ENCODE data around the gene RET.

RET gene

DNA sequence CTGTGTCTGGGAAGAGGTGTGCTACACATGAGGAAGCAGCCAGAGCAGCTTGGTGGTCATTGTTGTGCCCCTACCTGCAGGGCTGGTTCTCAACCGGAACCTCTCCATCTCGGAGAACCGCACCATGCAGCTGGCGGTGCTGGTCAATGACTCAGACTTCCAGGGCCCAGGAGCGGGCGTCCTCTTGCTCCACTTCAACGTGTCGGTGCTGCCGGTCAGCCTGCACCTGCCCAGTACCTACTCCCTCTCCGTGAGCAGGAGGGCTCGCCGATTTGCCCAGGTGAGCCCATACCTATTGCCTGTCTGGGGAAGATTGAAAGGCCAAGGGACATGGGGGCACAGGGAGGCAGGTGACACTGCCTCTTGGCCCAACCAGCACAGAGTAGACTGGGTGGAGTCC lies 32.1 kb downstream of the RET start:
- no peak for DNase-seq (ENCODE audit: low spot score)

DNA sequence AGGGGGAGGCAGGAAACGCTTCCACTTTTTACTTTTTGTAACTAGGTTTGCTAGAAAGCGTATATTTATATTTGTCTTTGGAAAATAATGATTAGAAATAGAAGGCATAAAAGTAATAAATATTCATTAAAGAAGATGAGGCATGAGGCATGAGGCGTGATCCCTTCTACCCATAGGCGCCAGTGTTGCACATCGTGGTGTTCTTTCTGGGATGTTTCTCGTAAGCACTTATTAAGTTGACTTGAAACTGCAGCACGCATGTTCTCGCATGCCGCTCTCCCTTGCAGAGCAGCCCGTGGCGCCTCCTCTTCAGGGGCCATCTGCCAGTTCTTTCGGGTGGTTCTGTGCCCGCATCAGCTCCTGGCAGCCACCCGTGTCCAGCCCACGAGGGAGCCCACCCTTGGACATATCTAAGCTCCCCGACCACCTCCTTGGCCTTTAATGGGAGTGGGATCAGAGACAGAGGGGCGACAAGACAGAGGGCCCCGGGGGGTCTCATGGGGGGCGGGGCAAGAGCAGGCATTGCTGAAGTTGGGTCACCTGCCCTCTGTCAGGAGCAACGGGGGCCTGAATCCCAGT lies 32.9 kb downstream of the RET start:
- peak; percentile 27 for DNase-seq (ENCODE audit: low spot score)

DNA sequence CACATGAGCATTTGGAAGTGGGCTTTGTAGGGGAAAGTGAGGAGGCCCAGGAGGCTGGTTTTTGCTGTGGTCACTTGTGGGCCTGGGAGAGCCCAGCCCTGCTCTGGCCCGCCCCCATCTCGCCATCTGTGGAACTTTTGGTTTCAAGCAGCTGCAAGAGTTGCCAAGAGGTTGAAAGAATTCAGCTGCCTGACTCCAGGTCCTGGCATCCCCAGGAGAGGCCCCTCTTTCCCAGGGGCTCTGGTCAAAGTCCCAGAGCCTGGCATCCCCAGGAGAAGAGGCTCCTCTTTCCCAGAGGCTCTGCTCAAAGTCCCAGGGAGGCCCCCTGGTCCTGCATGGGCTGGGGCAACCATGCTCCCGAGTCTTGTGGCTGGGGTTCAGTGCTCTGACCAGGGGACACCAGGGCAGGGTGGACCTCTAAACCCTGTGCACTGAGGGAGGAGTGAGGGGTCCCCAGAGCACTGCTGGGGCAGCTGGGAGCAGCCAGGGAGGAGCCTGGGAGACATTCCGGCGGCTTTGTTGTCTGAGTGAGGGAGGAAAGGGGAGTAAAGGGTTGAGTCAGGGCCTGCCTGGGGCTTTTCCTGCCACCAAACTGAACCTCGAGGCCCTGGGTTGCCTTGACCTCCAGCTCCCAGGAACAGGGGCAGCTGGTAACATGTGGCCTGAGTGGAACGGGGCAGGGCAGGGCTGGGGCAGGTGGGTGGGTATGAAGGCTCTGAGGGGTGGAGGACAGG lies 33.6 kb downstream of the RET start:
- DNase-seq (ENCODE audit: low spot score), result peak; percentile 70

DNA sequence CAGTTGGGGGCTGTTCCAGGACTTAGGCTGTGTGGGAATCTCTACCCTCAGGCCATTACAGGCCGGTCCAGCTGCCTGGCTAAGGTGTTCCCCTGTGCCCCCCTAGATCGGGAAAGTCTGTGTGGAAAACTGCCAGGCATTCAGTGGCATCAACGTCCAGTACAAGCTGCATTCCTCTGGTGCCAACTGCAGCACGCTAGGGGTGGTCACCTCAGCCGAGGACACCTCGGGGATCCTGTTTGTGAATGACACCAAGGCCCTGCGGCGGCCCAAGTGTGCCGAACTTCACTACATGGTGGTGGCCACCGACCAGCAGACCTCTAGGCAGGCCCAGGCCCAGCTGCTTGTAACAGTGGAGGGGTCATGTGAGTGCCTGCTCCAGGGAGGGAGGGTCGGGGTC lies 34.2 kb downstream of the RET start:
- DNase-seq (ENCODE audit: low spot score), result no peak

DNA sequence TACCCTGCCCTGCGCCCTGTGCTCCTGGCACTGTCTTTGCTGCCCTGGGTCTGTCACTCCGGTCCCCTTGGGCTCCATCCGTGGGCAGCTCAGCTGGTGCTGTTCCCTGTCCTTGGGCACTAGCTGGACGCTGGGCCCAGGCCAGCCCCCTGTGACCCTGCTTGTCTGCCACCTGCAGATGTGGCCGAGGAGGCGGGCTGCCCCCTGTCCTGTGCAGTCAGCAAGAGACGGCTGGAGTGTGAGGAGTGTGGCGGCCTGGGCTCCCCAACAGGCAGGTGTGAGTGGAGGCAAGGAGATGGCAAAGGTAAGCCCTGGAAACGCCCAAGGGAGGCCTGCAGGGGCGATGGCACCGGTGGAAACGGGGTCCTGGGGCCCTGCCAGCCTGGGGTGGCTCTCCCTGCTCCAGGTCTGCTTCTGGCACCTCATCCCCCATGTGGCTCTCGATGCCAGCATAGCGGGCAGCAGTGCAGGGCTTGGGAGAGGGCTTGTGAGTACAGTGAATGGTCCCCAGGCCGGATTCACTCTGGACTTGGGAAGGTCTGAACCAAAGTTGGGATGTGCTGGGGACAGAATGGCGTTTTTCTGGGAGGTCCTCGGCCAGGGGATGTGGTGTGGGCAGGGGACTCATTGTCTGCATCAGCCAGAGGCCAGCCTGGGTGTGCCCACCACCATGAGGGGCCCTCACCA lies 35.2 kb downstream of the RET start:
- DNase-seq (ENCODE audit: low spot score), result no peak

DNA sequence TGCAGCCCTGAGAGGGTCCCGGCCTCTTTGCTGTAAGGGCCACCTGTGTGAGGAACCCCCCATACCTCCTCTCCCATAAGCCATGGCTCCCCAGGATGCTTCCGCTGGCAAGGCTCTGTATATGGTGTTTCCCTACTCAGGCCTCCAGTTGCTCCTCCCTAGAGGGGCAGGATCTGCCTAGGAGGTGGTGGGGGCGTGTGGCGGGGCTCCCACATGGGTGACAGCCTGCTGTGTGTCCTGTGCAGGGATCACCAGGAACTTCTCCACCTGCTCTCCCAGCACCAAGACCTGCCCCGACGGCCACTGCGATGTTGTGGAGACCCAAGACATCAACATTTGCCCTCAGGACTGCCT lies 35.7 kb downstream of the RET start:
- no peak for DNase-seq (ENCODE audit: low spot score)

DNA sequence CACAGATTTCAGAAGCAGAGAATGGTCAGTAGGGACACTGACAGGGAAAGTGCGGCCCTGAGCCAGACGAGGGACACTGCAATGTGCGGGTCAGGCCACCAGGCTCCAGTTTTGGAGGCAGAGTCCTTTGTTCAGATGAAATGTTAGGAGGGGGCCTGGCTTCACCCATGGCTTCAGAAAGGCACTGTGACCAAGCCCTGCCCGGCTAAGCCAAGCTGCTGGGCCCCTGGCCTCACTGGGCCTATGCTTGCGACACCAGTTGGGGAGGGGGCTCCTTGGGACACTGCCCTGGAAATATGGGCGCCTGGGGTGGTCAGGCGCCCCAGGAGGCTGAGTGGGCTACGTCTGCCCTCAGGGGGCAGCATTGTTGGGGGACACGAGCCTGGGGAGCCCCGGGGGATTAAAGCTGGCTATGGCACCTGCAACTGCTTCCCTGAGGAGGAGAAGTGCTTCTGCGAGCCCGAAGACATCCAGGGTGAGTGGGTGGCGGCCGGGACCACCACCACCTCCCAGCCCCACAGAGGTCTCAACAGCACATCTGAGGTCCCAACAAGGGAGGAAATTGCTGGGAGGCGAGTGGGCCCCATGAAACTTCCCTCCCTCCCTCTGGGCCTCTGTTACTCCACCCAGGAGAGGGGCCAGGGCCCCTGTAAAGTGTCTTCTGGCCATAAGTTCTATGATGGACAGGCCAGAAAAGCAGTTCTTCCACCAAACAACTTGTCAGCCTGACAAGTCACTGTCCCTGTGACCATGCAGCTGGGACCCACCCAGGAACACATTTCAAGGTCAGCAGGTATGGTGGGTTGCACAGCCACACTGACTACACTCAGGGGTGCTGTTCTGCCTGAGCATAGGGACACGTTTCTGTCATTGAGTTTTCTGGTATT lies 36.6 kb downstream of the RET start:
- DNase-seq (ENCODE audit: low spot score), result no peak

DNA sequence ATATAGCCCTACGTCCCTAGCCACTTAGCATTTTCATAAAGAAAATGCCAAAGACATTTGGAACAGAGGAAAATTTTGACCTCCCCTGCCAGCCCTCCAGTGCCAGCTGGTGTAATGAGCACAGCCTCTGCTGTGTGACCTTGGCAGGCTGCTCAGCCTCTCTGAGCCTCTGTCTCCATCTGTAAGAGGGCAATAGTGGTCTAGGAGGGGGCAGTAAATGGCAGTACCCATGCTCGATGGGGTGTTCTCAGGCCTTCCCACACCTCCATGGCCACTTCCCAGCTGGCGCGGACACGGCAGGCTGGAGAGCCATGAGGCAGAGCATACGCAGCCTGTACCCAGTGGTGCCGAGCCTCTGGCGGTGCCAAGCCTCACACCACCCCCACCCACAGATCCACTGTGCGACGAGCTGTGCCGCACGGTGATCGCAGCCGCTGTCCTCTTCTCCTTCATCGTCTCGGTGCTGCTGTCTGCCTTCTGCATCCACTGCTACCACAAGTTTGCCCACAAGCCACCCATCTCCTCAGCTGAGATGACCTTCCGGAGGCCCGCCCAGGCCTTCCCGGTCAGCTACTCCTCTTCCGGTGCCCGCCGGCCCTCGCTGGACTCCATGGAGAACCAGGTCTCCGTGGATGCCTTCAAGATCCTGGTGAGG lies 37.3 kb downstream of the RET start:
- no peak for DNase-seq (ENCODE audit: low spot score)

DNA sequence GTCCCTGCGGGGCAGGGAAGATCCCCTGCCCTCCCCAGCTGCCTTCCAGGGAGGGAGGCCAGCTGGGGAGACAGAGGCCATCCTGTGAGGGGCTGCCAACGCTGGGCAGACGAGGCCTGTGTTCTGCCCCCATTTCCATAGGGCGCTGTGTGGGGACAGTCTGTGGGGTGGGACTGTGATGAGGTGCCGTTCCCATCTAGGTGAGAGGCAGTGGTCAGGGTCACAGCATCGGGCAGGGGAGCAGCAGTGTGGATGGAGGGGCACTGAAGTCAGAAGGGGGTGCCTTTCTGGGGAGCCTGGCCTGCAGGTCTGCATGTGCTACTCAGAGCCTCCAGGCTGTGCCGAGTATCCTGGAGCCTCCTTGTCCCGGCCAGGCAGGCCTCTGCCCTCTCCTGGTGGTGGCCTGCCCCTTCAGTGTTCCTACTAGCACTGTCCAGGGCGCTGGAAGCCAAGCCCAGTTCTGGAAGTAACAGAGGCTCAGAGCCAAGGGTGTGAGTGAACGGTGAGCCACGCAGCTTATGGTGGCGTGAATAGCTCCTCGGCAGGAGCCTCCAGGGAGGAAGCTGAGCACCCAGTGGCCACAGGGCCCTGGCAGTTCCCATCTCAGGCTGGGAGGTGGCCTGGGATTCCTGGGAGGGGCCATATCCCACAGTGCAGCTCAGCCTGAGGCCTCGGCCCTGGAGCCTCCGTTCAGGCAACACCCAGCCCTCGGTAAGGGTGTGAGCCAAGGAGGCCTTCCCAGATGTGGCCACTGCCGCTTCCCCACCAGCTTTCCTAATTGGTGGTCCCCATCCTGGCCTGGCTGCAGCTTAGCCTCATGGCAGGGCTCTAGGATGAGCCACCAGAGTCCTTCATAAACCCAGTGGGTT lies 38.1 kb downstream of the RET start:
- DNase-seq (ENCODE audit: low spot score), result no peak

DNA sequence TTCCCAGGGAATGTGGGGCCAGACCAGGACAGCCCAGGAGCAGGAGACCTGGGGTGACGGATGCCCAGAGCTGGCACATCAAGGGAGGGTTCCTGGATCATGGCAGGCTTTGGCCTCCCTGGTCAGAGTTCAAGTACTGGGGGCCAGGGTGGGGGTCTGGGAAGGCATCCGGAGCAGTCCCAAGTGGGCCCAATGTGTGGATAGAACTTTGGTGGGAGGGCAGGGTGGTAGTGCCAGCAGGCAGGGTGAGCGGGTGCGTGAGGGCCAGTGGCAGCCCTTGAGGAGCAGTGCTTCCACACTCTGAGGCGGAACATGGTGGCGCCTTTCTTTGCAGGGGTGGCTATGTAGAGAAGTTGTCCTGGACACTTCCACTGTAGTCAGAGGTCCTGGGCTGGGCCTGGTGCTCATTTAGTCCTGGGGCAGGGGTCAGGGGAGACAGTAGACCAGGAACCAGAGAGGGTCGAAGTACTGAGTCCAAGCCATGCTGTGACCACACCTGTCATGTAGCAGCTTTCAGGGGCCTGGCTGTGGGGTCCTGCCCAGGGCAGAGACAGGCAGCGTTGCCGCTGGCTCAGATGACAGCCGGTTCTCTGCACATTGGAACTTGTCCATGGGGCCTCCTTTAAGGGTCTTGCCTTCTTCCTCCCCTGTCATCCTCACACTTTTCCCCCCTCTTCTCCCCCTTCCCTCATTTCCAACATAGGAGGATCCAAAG lies 39.2 kb downstream of the RET start:
- DNase-seq (ENCODE audit: low spot score), result no peak

DNA sequence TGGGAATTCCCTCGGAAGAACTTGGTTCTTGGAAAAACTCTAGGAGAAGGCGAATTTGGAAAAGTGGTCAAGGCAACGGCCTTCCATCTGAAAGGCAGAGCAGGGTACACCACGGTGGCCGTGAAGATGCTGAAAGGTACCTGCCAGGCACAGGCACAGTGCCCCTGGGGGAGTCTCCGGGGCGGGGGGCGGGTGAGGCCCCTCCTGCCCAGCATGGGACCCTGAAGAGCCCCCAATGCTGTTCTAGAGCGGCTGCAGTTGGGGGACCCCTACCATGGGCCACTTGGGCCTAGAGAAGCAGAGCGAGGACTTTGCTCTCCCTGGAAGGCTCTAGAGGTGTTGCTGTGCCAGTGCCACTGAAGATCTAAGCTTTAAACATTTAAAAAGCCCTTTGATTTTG lies 39.7 kb downstream of the RET start:
- DNase-seq (ENCODE audit: low spot score), result no peak

DNA sequence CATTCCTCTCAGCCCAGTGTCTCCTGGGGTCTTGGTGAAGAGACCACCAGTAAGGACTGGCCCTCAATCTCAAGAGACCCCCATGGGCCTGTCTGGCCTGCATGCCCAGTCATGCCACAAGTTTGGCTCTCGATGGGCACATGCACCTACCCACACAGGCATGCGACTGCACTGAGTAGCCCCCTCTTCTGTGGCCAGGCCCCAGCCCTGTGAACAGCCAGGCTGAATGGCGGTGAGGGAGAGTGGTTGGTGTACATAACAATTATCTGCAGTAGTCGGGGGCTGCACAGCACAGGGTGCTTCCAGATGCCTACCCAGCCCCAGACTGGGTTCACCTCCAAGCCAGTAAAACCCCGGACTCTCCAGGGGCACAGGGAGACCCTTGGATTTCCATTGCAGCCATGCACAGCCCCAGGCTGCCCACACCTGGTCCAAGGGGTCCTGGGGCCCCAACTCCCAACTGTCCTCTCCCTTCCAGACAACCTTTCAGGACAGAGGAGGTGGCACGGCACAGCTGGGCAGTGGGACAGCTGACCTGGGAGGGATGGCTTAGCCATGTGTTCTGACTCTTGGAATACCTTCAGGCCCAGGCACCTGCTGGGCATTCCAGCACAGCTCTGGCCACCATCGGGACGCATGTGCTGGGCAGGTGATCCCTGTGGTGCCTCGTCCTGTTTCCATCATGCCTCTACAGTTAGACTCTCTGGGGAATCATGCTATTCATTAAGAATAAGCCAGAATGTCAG lies 40.3 kb downstream of the RET start:
- no peak for DNase-seq (ENCODE audit: low spot score)

DNA sequence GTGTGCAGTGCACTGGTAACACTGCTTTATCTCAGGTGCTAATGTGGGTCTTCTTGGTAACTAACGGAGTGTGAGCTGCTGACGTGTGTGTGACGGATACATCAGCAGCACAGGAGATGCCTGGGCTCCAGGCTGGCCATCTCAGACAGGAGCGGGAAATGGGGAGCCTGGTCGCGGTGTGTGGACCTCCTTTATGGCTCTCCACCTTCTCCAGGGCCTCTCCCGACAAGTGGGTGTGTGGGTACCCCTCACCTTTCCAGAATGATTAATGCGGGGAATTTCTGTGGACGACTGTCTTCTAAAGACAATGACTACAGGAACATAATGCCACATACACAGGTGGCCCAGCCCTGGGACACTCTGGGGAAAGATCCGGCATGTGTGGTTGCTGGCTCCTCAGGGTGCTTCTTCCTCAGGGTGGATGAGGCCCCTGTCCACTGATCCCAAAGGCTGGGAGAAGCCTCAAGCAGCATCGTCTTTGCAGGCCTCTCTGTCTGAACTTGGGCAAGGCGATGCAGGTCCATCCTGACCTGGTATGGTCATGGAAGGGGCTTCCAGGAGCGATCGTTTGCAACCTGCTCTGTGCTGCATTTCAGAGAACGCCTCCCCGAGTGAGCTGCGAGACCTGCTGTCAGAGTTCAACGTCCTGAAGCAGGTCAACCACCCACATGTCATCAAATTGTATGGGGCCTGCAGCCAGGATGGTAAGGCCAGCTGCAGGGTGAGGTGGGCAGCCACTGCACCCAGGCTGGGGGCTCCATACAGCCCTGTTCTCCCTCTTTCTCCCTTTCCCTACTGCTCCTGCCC lies 41.1 kb downstream of the RET start:
- DNase-seq (ENCODE audit: low spot score), result no peak

DNA sequence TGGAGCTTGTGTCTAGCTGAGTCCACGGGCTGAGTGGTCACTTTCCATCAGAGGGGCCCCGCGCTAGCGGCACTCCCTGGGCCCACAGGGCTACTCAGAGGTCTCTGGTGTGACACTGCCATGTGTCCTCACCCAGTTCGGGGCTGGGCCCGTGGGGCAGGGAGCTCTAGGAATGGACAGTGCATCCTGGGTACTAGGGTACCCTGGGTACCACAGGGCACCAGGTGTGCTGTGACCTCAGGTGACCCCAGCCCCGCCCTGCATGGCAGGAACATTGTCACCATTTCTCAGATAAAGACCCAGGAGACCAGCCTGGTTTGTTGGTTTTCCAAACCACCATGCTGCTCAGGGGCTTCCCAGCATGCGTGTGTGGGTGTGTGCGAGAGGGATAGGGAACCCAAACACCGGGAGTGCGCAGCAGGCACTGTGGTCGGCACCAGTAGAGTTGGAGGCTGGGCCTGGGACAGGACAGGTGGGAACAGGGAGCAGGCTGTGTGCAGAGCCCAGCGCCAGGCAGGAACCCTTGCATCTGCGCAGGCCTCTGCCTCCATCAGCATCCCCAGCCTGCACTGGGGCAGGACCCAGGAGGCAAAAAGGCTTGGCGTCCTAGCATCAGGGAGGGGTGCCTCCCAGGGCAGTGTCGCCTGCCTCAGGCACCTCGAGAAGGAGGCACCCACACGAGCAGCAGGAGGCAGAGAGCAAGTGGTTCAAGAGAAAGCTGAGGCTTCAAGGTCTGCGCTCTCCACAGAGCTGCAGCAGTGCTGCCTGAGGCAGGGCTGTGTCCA lies 42.0 kb downstream of the RET start:
- no peak for DNase-seq (ENCODE audit: low spot score)

DNA sequence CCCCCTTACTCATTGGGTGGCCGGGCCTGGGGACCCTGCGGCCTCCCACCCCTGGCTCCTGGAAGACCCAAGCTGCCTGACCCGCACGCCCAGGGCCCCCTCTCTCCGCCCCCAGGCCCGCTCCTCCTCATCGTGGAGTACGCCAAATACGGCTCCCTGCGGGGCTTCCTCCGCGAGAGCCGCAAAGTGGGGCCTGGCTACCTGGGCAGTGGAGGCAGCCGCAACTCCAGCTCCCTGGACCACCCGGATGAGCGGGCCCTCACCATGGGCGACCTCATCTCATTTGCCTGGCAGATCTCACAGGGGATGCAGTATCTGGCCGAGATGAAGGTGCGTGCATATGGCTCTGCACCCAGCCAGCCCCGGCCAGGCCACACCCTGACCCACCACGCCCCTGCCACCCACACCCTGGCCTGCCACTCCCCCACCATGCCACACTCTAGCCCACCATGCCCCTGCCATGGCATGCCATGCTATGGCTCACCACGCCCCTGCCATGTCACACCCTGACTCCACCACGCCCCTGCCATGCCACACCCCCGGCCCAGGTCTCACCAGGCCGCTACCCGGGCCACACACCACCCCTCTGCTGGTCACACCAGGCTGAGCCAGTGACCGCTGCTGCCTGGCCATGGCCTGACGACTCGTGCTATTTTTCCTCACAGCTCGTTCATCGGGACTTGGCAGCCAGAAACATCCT lies 42.7 kb downstream of the RET start:
- DNase-seq (ENCODE audit: low spot score), result no peak

DNA sequence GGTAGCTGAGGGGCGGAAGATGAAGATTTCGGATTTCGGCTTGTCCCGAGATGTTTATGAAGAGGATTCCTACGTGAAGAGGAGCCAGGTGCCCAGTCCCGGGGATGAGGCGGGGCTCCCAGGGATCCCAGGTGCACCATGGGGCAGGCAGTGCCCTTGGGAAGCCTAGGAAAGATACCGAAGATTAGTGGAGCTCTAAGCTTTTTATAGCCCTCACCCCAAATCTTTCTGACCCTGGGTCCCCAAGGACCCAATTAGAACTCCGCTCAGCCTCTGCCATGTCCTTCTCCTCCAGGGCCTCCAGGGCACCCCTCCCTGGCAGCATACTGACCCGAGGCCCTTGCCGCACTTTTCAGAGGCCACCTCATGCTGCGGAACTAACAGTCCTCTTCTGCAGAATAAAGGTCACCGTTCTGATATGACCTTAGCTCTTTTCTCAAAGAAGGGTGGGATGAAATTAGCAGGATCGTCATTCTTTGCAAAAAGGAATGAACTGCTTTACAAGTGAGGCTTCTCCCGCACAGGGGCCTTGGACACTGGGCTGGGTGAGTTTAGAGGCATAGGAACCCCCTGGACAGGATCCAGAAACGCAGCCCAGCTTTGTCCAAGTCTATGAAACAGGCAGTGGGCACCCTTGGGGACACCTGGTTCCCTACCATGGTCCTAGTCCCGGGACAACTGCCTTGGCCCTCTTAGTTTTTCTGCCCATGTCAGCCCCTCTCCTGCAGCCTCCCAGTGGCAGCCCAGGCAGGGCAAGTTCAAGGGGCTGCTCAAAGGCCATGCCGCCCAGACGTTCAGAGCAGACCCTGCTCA lies 43.5 kb downstream of the RET start:
- DNase-seq (ENCODE audit: low spot score), result no peak

DNA sequence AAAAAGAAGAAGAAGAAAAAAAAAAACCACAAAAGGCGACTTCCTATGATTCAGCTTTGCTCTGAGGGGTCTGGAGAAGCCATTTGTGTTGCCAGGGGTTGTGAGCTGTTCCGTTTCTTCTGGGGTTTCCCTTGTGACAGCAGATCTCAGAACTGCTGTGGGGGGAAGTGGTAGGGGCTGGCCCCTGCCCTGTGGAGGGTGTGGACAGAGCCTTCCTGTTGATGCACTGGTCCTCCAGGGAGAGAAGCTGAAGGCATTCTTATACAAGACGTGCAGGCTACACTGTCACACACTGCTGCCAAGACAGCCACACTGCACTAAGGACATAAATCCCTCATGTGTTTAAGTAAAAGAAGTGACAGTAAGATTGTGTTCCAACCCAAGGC lies 44.1 kb downstream of the RET start:
- no peak for DNase-seq (ENCODE audit: low spot score)

Measured in AG08395 (cell line).